Right lobe of liver (tissue), 6 donors: Measurements from ENCODE around the gene RGSL1. TPM values are rescaled to one million over a fixed set of nuclear protein-coding genes. Genes with fewer than 3 reads are reported as not detected.

Experiments
- ATAC-seq, 4 donors: fragments of 200-7000 bp; cut with Tn5 transposase; one replicate each; pipeline ENCODE4 v1.9.1; 2020; ENCODE audit warnings: mild to moderate bottlenecking in 4 of 4, moderate library complexity in 4 of 4
- DNase-seq, 3 donors: peaks; one replicate each; pipeline ENCODE4 v3.0.0-alpha.2; 2020
- H3K27ac ChIP-seq, 3 donors: fragments of 200-600 bp; one replicate each; pipeline ENCODE4 v1.8.0; 2022
- H3K27me3 ChIP-seq, 2 donors: fragments of 200-600 bp; one replicate each; pipeline ENCODE4 v1.8.0; 2022
- H3K36me3 ChIP-seq, 4 donors: fragments of 200-600 bp; sonication (generic) in 1 of 4; one replicate each; pipeline versions ENCODE4 v1.5.1 to v1.8.0; 2017 to 2022; ENCODE audit warnings: control low read depth in 1 of 4
- H3K4me1 ChIP-seq, 4 donors: fragments of 200-600 bp; sonication (generic) in 1 of 4; one replicate each; pipeline versions ENCODE4 v1.5.1 to v1.8.0; 2017 to 2022; ENCODE audit warnings: control low read depth in 1 of 4
- H3K4me3 ChIP-seq, 3 donors: fragments of 200-600 bp; one replicate each; pipeline ENCODE4 v1.8.0; 2022
- H3K9me3 ChIP-seq, 4 donors: fragments of 200-600 bp; sonication (generic) in 1 of 4; one replicate each; pipeline versions ENCODE4 v1.5.1 to v1.8.0; 2017 to 2022; ENCODE audit warnings: control low read depth in 1 of 4
- POLR2A ChIP-seq: fragments of 450-650 bp; IDR thresholded peaks from one replicate; pipeline ENCODE4 v1.6.1; 2017; ENCODE audit warnings: antibody characterized with exemption, mild to moderate bottlenecking
- WGBS: methylation state at CpG from one replicate; pipeline ENCODE4 v1.1.6; 2018; ENCODE audit warnings: low coverage, low lambda C conversion rate; ENCODE audit not compliant: insufficient coverage; ENCODE audit errors: missing lambda C conversion rate; 5-methylcytosine and 5-hydroxymethylcytosine counted together
- intact Hi-C, 2 donors: fragments of 100-400 bp; cut with DNase I; formaldehyde crosslinking; loops; one replicate each; pipeline versions ENCODE4 v1.11.2 to v1.14.1; 2022
- total RNA-seq, 6 experiments: library from RNA; depleted of rRNA in 2 of 6; stranded (reverse); fragments of >200 nt in 2 of 6; fragmentation: NEBNext Ultra II Directional in 3 of 6; extraction: Animal tissue kit (Norgen Biotek cat#: 25700) in 3 of 6; gene quantifications; one replicate each; pipeline versions ENCODE4 v1.1.0 to v1.2.4, GENCODE V29; 2016 to 2023
- TF ChIP-seq, protein P1 (sequence below), 4 donors: fragments of 200-600 bp in 3 of 4; fragments of 450-650 bp in 1 of 4; IDR thresholded peaks; one replicate each; pipeline versions ENCODE4 v1.5.1 to v1.8.0; 2016 to 2022; ENCODE audit warnings: antibody characterized with exemption in 4 of 4, mild to moderate bottlenecking in 2 of 4
- donor health status: DM: no; HTN: yes; CAD: no.
- donor health status: DM: no; HTN: no; CAD: no.
- donor health status: DM: no; HTN: no; CAD: no.
- donor health status: DM: no; HTN: yes; CAD: no.
- donor health status: DM: no; HTN: yes; CAD: no.

Gene RGSL1
- total RNA-seq, 6 experiments from 2014 or later = not detected

- DNase-seq = no peak
Measured at GRCh38 chr1:182603646-182604174, 153.8 kb downstream of the RGSL1 start.

GRCh38 chr1:182604175-182605164 lies 154.5 kb downstream of the RGSL1 start, which contains the start of gene RGS16:
TSS of gene RGS16 (minus strand) at chr1:182604389. CDS start at chr1:182604259, 130 bp downstream.
- TF ChIP-seq, protein P1, sequence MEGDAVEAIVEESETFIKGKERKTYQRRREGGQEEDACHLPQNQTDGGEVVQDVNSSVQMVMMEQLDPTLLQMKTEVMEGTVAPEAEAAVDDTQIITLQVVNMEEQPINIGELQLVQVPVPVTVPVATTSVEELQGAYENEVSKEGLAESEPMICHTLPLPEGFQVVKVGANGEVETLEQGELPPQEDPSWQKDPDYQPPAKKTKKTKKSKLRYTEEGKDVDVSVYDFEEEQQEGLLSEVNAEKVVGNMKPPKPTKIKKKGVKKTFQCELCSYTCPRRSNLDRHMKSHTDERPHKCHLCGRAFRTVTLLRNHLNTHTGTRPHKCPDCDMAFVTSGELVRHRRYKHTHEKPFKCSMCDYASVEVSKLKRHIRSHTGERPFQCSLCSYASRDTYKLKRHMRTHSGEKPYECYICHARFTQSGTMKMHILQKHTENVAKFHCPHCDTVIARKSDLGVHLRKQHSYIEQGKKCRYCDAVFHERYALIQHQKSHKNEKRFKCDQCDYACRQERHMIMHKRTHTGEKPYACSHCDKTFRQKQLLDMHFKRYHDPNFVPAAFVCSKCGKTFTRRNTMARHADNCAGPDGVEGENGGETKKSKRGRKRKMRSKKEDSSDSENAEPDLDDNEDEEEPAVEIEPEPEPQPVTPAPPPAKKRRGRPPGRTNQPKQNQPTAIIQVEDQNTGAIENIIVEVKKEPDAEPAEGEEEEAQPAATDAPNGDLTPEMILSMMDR (IDR thresholded peaks at IDR 0.05) = no peak
- peak; percentile 91 for TF ChIP-seq POLR2A
- peaks cover 0 to 9% (median 4%) of the 10 kb centered on the region in 4 donors for H3K4me1 ChIP-seq
- peak within 1 kb of the TSS in 1 of 3 donors; percentile 46 for H3K27ac ChIP-seq
- peak within 1 kb of the TSS; percentile 31 to 47 (median 37) for H3K4me3 ChIP-seq
- no peaks in the 10 kb centered on the region for H3K9me3 ChIP-seq
- H3K36me3 ChIP-seq = no peaks in the 10 kb centered on the region
- intact Hi-C loops = no loop called here
- peak; percentile 95 to 96 (median 95) for ATAC-seq
- DNase-seq = peak; percentile 95 to 97 (median 96)
- WGBS = 4% methylated on average over 30 of the region's 44 CpGs
- H3K27me3 ChIP-seq = no peaks in the 10 kb centered on the region

More at GRCh38 chr1:182603646-182604174, 153.8 kb downstream of the RGSL1 start:
- H3K4me1 ChIP-seq = peaks cover 0 to 9% (median 4%) of the 10 kb centered on the region in 4 donors
- H3K27ac ChIP-seq = peak overlapping the region in 1 of 3 donors; percentile 46
- intact Hi-C loops = no loop called here
- 3% methylated on average over 12 of the region's 12 CpGs for WGBS
- H3K36me3 ChIP-seq = no peaks in the 10 kb centered on the region
- H3K27me3 ChIP-seq = no peaks in the 10 kb centered on the region
- no peaks in the 10 kb centered on the region for H3K9me3 ChIP-seq
- TF ChIP-seq, protein P1 (IDR thresholded peaks at IDR 0.05) = no peak
- TF ChIP-seq POLR2A = no peak
- peak in 2 of 4 donors; percentile 4 to 5 for ATAC-seq
- H3K4me3 ChIP-seq = peak overlapping the region; percentile 31 to 47 (median 37)

- WGBS = 44% methylated on average over 1 of the region's 1 CpG
- no peak for TF ChIP-seq POLR2A
- TF ChIP-seq, protein P1 (IDR thresholded peaks at IDR 0.05) = no peak
- intact Hi-C loops = no loop called here
Measured at GRCh38 chr1:182607566-182607965, 157.6 kb downstream of the RGSL1 start.

DNA sequence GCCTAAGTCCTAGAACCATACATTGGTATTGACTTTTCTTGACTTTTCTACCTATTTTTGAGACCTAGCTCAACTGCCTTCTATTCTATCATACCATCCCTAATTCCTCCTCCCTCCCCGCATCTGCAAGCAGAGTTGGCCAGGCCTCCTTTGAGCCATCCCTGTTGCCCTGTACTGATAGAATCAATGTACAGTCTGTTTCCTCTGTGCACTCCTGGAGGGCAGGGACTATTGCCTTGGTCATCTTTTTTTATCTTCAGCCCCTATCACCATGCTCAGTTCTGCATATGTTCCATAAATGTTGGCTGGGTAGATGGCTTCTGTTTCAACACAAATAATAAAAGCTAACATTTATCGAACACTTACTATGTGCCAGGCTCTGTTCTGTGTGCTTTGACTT lies 158.3 kb downstream of the RGSL1 start:
- no peaks in the 10 kb centered on the region for H3K36me3 ChIP-seq
- H3K4me1 ChIP-seq = peaks cover 0 to 9% (median 3%) of the 10 kb centered on the region in 4 donors
- no peak for TF ChIP-seq POLR2A
- TF ChIP-seq, protein P1 (IDR thresholded peaks at IDR 0.05) = no peak
- no peak overlapping the region for H3K4me3 ChIP-seq
- WGBS = 84% methylated on average over 2 of the region's 2 CpGs
- no peaks in the 10 kb centered on the region for H3K27me3 ChIP-seq
- H3K27ac ChIP-seq = no peak overlapping the region
- intact Hi-C loops = no loop called here
- no peak for DNase-seq
- no peaks in the 10 kb centered on the region for H3K9me3 ChIP-seq
- ATAC-seq = no peak

More at GRCh38 chr1:182607566-182607965, 157.6 kb downstream of the RGSL1 start:
- DNase-seq (no peak), ATAC-seq (no peak)
- no peaks in the 10 kb centered on the region for H3K9me3 ChIP-seq
- H3K4me1 ChIP-seq = peaks cover 0 to 9% (median 3%) of the 10 kb centered on the region in 4 donors
- H3K27me3 ChIP-seq = no peaks in the 10 kb centered on the region
- H3K4me3 ChIP-seq = no peak overlapping the region
- H3K27ac ChIP-seq = no peak overlapping the region
- no peaks in the 10 kb centered on the region for H3K36me3 ChIP-seq
